GM23338 (cell line): ENCODE results near the gene METTL6.

Experiments
- CTCF ChIP-seq, 2 experiments: fragments of 200-600 bp in 1 of 2; sonication (generic) in 1 of 2; conservative IDR thresholded peaks; 2 replicates each; pipeline versions ENCODE4 v1.5.1 to v1.6.1; 2016 to 2017; ENCODE audit warnings: antibody characterized with exemption in 2 of 2, low read depth in 2 of 2, mild to moderate bottlenecking in 2 of 2, moderate library complexity in 1 of 2
- EZH2 ChIP-seq: fragments of 200-600 bp; sonication (generic); IDR thresholded peaks from one replicate; pipeline ENCODE4 v1.8.0; 2017; ENCODE audit warnings: antibody characterized with exemption, mild to moderate bottlenecking, low read depth; ENCODE audit not compliant: unreplicated experiment
- EZH2phosphoT487 ChIP-seq: fragments of 200-600 bp; sonication (generic); IDR thresholded peaks from one replicate; pipeline ENCODE4 v1.8.1; 2018; ENCODE audit warnings: antibody characterized with exemption; ENCODE audit not compliant: unreplicated experiment
- JUNB ChIP-seq: IDR thresholded peaks from one replicate; pipeline ENCODE4 v1.6.1; 2016; ENCODE audit warnings: antibody characterized with exemption; ENCODE audit not compliant: unreplicated experiment
- POLR2AphosphoS5 ChIP-seq: IDR thresholded peaks from 2 replicates; pipeline ENCODE4 v1.6.1; 2016; ENCODE audit warnings: antibody characterized with exemption, low read depth

GRCh38 chr3:15380980-15381890 lies 46.1 kb downstream of the METTL6 start:
- TF ChIP-seq CTCF (conservative IDR thresholded peaks at IDR 0.05; ENCODE audit: low read depth in 2 of 2), result no peak
- TF ChIP-seq POLR2AphosphoS5, result no peak
- TF ChIP-seq JUNB, result no peak
- TF ChIP-seq EZH2, result no peak
- TF ChIP-seq EZH2phosphoT487, result no peak
